ENCODE measurements around the gene OTOGL. TPM values are rescaled to one million over a fixed set of nuclear protein-coding genes. Genes with fewer than 3 reads are reported as not detected.

Gene OTOGL
- total and polyA plus RNA-seq, 4 experiments from 2014 or later = not detected

DNA sequence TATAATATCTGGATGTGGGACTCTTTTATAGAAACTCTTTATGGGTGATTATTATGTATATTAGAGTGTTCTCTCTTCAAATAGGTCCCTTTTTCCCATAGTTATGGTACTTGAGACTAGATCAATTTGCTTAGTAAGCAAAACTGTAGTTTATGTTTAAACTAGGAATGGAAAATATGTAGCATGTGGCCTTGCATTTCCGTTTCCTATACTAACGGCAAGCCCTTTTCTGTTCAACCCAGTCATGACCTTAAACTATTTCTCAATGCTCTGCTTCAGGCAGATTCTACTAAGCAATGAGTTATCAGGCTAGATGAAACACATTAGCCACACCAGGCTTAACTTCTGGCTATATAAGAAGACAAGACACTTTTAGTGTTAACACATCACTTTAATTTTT, 84.6 kb downstream of the OTOGL start:
- intact Hi-C loops (cut with micrococcal nuclease) = loop anchor here (10.0 kb wide), 1 partner anchor 369 kb away; no protein-coding TSS in a partner anchor
- CTCF ChIA-PET (ENCODE audit: partially characterized antibody) = no interaction called here
- Mint-ChIP-seq H3K9me3 (no peaks in the 10 kb centered on the region), H3K27ac (no peak overlapping the region), H3K36me3 (no peaks in the 10 kb centered on the region), H3K27me3 (peaks cover 0 to 2% of the 10 kb centered on the region in 2 donors), H3K4me1 (peaks cover 0 to 1% (median under 1%) of the 10 kb centered on the region in 4 donors), H3K4me3 (no peak overlapping the region)
- Histone ChIP-seq H3K4me1 (ENCODE audit: insufficient read depth, low read length) (no peaks in the 10 kb centered on the region), H3K9me3 (ENCODE audit: control insufficient read depth in 1 of 2, low read length in 2 of 2) (no peaks in the 10 kb centered on the region), H3K4me3 (ENCODE audit: low read length in 2 of 2) (no peak overlapping the region), H3K27ac (ENCODE audit: low read depth, low read length) (no peak overlapping the region), H3K36me3 (ENCODE audit: insufficient read depth, low read length) (no peaks in the 10 kb centered on the region), H3K27me3 (ENCODE audit: insufficient read depth, low read length) (no peaks in the 10 kb centered on the region)
- DNase-seq = no peak
- POLR2A ChIA-PET (ENCODE audit: partially characterized antibody) = no interaction called here

DNA sequence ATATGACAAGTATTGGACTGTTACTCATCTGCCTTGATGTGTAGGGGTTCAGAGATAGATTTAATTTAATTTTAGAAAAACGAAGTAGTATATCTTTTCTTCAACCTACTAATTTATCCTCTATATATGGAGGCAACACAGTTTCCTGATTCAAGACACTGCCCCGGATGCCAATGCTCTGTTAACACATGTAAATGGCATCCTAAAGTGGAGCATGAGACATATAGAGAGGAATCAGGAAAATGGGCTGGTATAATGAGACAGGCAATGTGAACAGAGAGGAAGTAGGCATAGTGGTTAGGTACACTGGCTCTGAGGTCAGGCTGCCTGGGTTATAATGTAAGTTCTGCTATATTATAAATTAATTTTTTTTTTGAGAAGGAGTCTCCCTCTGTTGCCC, 85.6 kb downstream of the OTOGL start:
- H3K36me3 ChIP-seq (ENCODE audit: insufficient read depth, low read length) = no peaks in the 10 kb centered on the region
- ChIA-PET CTCF (ENCODE audit: partially characterized antibody) (no interaction called here), POLR2A (ENCODE audit: partially characterized antibody) (no interaction called here)
- no peak overlapping the region for H3K27ac ChIP-seq (ENCODE audit: low read depth, low read length)
- intact Hi-C loops (cut with micrococcal nuclease) = loop anchor here (10.0 kb wide), 1 partner anchor 370 kb away; no protein-coding TSS in a partner anchor
- no peaks in the 10 kb centered on the region for H3K27me3 ChIP-seq (ENCODE audit: insufficient read depth, low read length)
- H3K36me3 Mint-ChIP-seq = no peaks in the 10 kb centered on the region
- DNase-seq = no peak
- no peak overlapping the region for H3K4me3 ChIP-seq (ENCODE audit: low read length in 2 of 2)
- H3K27ac Mint-ChIP-seq = no peak overlapping the region
- H3K4me1 ChIP-seq (ENCODE audit: insufficient read depth, low read length) = no peaks in the 10 kb centered on the region
- peaks cover 0 to 2% of the 10 kb centered on the region in 2 donors for H3K27me3 Mint-ChIP-seq
- no peaks in the 10 kb centered on the region for H3K4me1 Mint-ChIP-seq
- H3K9me3 ChIP-seq (ENCODE audit: control insufficient read depth in 1 of 2, low read length in 2 of 2) = no peaks in the 10 kb centered on the region
- no peaks in the 10 kb centered on the region for H3K9me3 Mint-ChIP-seq
- H3K4me3 Mint-ChIP-seq = no peak overlapping the region

DNA sequence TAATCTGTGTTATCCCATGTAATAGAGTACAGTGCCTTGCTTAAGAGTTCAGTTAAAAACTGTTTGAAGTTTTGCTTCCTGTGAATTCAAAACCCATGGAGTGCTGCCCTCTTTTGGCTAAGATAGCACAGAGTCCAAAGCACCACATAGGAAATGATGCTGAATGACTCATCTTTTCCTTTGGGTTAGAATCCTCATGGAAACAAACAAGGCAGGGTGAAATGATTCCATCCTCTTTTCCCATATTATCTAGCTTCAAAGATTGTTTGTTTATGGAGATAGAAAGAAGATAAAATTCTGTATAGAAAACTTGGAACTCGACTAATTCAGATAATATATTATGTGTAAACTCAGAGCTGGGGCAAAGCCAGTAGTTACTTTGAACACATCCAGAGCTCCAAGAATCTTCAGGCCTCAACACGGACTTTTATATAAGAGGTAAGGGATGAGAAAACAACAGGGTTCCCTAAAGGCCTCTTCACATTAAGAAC, 87.4 kb downstream of the OTOGL start:
- peak; percentile 35 to 41 (median 39) for DNase-seq
- H3K4me1 ChIP-seq (ENCODE audit: insufficient read depth, low read length) = no peaks in the 10 kb centered on the region
- Mint-ChIP-seq H3K27ac (no peak overlapping the region), H3K9me3 (no peaks in the 10 kb centered on the region), H3K4me3 (no peak overlapping the region), H3K36me3 (no peaks in the 10 kb centered on the region), H3K27me3 (peaks cover 0 to 2% of the 10 kb centered on the region in 2 donors), H3K4me1 (no peaks in the 10 kb centered on the region)
- H3K9me3 ChIP-seq (ENCODE audit: control insufficient read depth in 1 of 2, low read length in 2 of 2) = no peaks in the 10 kb centered on the region
- intact Hi-C loops (cut with micrococcal nuclease) = loop anchor here (1.0 to 10.0 kb wide), 5 partner anchors 135 to 640 kb away; partner anchors contain the start of gene PPP1R12A
- no peaks in the 10 kb centered on the region for H3K36me3 ChIP-seq (ENCODE audit: insufficient read depth, low read length)
- no peak overlapping the region for H3K4me3 ChIP-seq (ENCODE audit: low read length in 2 of 2)
- POLR2A ChIA-PET (ENCODE audit: partially characterized antibody) = no interaction called here
- CTCF ChIA-PET (ENCODE audit: partially characterized antibody) = interaction anchor here (0.7 to 2.0 kb wide), 20 partner anchors 8 to 407 kb away, joined by 3 to 12 read pairs (median 4); partner anchors contain the start of gene PPP1R12A
- no peaks in the 10 kb centered on the region for H3K27me3 ChIP-seq (ENCODE audit: insufficient read depth, low read length)
- H3K27ac ChIP-seq (ENCODE audit: low read depth, low read length) = no peak overlapping the region

DNA sequence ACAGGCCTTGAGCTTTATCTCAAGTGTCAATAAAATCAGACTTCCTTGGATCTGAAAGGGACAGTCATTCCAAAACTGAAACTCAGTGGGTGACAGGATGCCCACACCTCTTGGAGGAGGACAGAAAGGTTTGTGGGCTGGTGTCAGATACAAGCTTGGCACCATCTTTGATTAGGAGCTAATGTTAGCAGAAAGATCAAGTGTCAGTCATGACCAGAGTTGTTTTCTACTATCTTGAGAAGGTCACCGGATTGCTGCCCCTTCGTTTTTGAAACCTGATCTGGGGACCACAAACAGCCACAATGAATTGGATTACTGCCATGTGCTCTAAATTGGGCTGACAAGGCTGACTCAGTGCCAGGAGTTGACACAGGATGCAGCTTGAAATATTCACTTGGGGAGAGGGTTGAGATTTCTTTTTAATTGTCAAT, 88.3 kb downstream of the OTOGL start:
- no peaks in the 10 kb centered on the region for H3K9me3 ChIP-seq (ENCODE audit: control insufficient read depth in 1 of 2, low read length in 2 of 2)
- intact Hi-C loops (cut with micrococcal nuclease) = loop anchor here (2.0 to 10.0 kb wide), 3 partner anchors 253 to 641 kb away; partner anchors contain the start of gene PPP1R12A
- POLR2A ChIA-PET (ENCODE audit: partially characterized antibody) = no interaction called here
- Mint-ChIP-seq H3K4me3 (no peak overlapping the region), H3K4me1 (no peaks in the 10 kb centered on the region), H3K36me3 (no peaks in the 10 kb centered on the region), H3K27ac (no peak overlapping the region), H3K27me3 (peaks cover 0 to 2% of the 10 kb centered on the region in 2 donors), H3K9me3 (no peaks in the 10 kb centered on the region)
- DNase-seq = peak in 1 of 5 donors; percentile 28
- H3K27me3 ChIP-seq (ENCODE audit: insufficient read depth, low read length) = no peaks in the 10 kb centered on the region
- H3K4me1 ChIP-seq (ENCODE audit: insufficient read depth, low read length) = no peaks in the 10 kb centered on the region
- no peak overlapping the region for H3K27ac ChIP-seq (ENCODE audit: low read depth, low read length)
- CTCF ChIA-PET (ENCODE audit: partially characterized antibody) = interaction anchor here (1.0 to 2.0 kb wide), 12 partner anchors 8 to 408 kb away, joined by 3 to 12 read pairs (median 4); partner anchors contain the start of gene PPP1R12A
- H3K36me3 ChIP-seq (ENCODE audit: insufficient read depth, low read length) = no peaks in the 10 kb centered on the region
- H3K4me3 ChIP-seq (ENCODE audit: low read length in 2 of 2) = no peak overlapping the region

DNA sequence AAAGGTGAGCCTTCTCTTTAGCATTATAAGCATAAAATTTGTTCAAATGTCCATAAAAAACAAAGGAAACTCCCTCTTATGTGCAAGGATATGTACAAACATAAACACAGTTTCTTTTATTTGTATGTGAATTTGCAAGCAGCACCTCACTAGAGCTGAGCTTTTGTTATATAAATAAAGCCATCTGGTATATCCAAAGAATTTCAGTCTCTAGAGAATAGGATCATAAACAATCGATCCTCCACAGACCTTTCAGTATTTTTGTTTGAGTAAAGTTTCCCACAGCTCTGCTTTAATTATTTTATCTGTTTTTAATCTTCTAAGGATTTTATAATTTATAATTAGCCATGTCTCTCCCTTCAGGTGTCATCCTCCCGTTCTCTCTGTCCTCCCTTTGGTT, 89.2 kb downstream of the OTOGL start:
- Histone ChIP-seq H3K27me3 (ENCODE audit: insufficient read depth, low read length) (no peaks in the 10 kb centered on the region), H3K4me1 (ENCODE audit: insufficient read depth, low read length) (no peaks in the 10 kb centered on the region), H3K27ac (ENCODE audit: low read depth, low read length) (no peak overlapping the region), H3K9me3 (ENCODE audit: control insufficient read depth in 1 of 2, low read length in 2 of 2) (no peaks in the 10 kb centered on the region), H3K36me3 (ENCODE audit: insufficient read depth, low read length) (no peaks in the 10 kb centered on the region), H3K4me3 (ENCODE audit: low read length in 2 of 2) (no peak overlapping the region)
- H3K27ac Mint-ChIP-seq = no peak overlapping the region
- DNase-seq = no peak
- no peaks in the 10 kb centered on the region for H3K36me3 Mint-ChIP-seq
- ChIA-PET CTCF (ENCODE audit: partially characterized antibody) (interaction anchor here (2.0 kb wide), 1 partner anchor 136 kb away, joined by 8 read pairs; no protein-coding TSS in a partner anchor), POLR2A (ENCODE audit: partially characterized antibody) (no interaction called here)
- intact Hi-C loops (cut with micrococcal nuclease) = loop anchor here (10.0 kb wide), 1 partner anchor 374 kb away; no protein-coding TSS in a partner anchor
- peaks cover 1 to 2% of the 10 kb centered on the region in 2 donors for H3K27me3 Mint-ChIP-seq
- no peaks in the 10 kb centered on the region for H3K9me3 Mint-ChIP-seq
- no peaks in the 10 kb centered on the region for H3K4me1 Mint-ChIP-seq
- H3K4me3 Mint-ChIP-seq = no peak overlapping the region

DNA sequence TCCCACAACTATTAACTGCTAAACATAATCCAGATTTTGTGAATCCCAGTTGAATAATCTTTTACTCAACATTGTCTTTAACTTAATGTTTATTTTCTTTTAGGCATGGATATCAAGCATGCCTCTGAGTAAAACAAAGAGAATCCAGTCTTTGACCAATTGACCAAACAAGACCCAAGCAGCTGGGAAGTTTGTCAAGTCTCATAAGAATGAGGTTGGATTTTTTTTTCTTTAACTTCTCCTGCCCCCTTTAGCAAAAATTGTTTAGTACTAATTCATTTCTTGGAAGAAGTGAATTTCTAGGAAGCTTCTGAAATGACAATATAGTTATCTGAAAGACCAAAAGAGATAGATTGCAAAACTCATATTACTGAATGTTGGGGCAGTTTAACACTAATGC, 89.9 kb downstream of the OTOGL start:
- H3K4me3 ChIP-seq (ENCODE audit: low read length in 2 of 2) = no peak overlapping the region
- Mint-ChIP-seq H3K4me3 (no peak overlapping the region), H3K4me1 (no peaks in the 10 kb centered on the region), H3K27ac (no peak overlapping the region), H3K27me3 (peaks cover 2 to 4% of the 10 kb centered on the region in 2 donors), H3K9me3 (no peaks in the 10 kb centered on the region), H3K36me3 (no peaks in the 10 kb centered on the region)
- intact Hi-C loops (cut with micrococcal nuclease) = loop anchor here (10.0 kb wide), 1 partner anchor 374 kb away; no protein-coding TSS in a partner anchor
- no peaks in the 10 kb centered on the region for H3K36me3 ChIP-seq (ENCODE audit: insufficient read depth, low read length)
- H3K27me3 ChIP-seq (ENCODE audit: insufficient read depth, low read length) = no peaks in the 10 kb centered on the region
- H3K9me3 ChIP-seq (ENCODE audit: control insufficient read depth in 1 of 2, low read length in 2 of 2) = no peaks in the 10 kb centered on the region
- H3K4me1 ChIP-seq (ENCODE audit: insufficient read depth, low read length) = no peaks in the 10 kb centered on the region
- DNase-seq = no peak
- CTCF ChIA-PET (ENCODE audit: partially characterized antibody) = interaction anchor here (1.4 kb wide), 2 partner anchors 11 to 137 kb away, joined by 3 to 5 read pairs; no protein-coding TSS in a partner anchor
- POLR2A ChIA-PET (ENCODE audit: partially characterized antibody) = no interaction called here
- no peak overlapping the region for H3K27ac ChIP-seq (ENCODE audit: low read depth, low read length)

DNA sequence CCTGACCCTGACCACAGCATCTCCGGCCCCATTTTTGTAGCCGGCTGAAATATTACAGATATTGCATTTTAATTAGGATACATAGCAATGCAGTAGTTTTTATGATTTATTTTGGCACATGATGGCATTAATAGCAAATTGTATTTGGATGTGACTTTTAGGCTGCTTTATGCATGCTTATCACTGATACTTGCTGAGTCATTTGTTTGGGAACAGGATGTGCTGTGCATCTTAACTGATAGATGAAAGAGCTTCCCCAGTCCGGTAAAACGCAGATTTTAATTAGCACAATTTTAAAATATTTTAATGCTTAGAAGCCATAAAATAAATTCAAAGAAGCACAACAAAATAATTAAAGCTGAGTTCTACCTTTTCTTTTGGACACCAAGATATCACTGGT, 90.7 kb downstream of the OTOGL start:
- Histone ChIP-seq H3K27ac (ENCODE audit: low read depth, low read length) (no peak overlapping the region), H3K27me3 (ENCODE audit: insufficient read depth, low read length) (no peaks in the 10 kb centered on the region), H3K9me3 (ENCODE audit: control insufficient read depth in 1 of 2, low read length in 2 of 2) (no peaks in the 10 kb centered on the region), H3K4me3 (ENCODE audit: low read length in 2 of 2) (no peak overlapping the region), H3K4me1 (ENCODE audit: insufficient read depth, low read length) (no peaks in the 10 kb centered on the region), H3K36me3 (ENCODE audit: insufficient read depth, low read length) (no peaks in the 10 kb centered on the region)
- peaks cover 2 to 4% of the 10 kb centered on the region in 2 donors for H3K27me3 Mint-ChIP-seq
- H3K9me3 Mint-ChIP-seq = no peaks in the 10 kb centered on the region
- intact Hi-C loops (cut with micrococcal nuclease) = no loop called here
- H3K36me3 Mint-ChIP-seq = no peaks in the 10 kb centered on the region
- H3K4me3 Mint-ChIP-seq = no peak overlapping the region
- ChIA-PET POLR2A (ENCODE audit: partially characterized antibody) (no interaction called here), CTCF (ENCODE audit: partially characterized antibody) (interaction anchor here (1.4 kb wide), 2 partner anchors 10 to 138 kb away, joined by 3 to 5 read pairs; no protein-coding TSS in a partner anchor)
- no peak overlapping the region for H3K27ac Mint-ChIP-seq
- H3K4me1 Mint-ChIP-seq = no peaks in the 10 kb centered on the region
- DNase-seq = no peak
